B cell (primary cell): ENCODE measurements around the gene KIF22. TPM values are rescaled to one million over a fixed set of nuclear protein-coding genes. Genes with fewer than 3 reads are reported as not detected.
"Not testable (repeated sequence)": the region's sequence is repeated elsewhere in the genome, so short reads cannot be mapped to it uniquely, and the experiment has no call there.

Experiments used
- ATAC-seq: fragments of 200-7000 bp; cut with Tn5 transposase; one replicate; pipeline ENCODE4 v1.10.0; 2021; ENCODE audit warnings: low read depth, mild to moderate bottlenecking, moderate number of reproducible peaks, moderate library complexity
- CTCF ChIA-PET: fragments of 350-600 bp; sonication (Branson Sonifier 250); formaldehyde crosslinking; loops from one replicate; lab custom pipeline; 2021; ENCODE audit warnings: antibody characterized with exemption, inconsistent platforms; lab: Charles Lee
- POLR2A ChIA-PET: fragments of 350-600 bp; sonication (Branson Sonifier 250); formaldehyde crosslinking; loops from one replicate; lab custom pipeline; 2021; ENCODE audit warnings: antibody characterized with exemption; lab: Charles Lee
- DNase-seq: peaks from one replicate; pipeline ENCODE4 v3.0.0; 2013
- H2AFZ ChIP-seq: 2 replicates; pipeline ENCODE4 v1.6.1; 2012; ENCODE audit warnings: mild to moderate bottlenecking, low read depth, low read length; ENCODE audit not compliant: insufficient read depth, poor library complexity, severe bottlenecking
- H3K27ac ChIP-seq, 2 donors: 1 replicate in 1 of 2; 2 replicates in 1 of 2; pipeline ENCODE4 v1.5.1; 2012 to 2013; ENCODE audit warnings: low read length in 2 of 2, mild to moderate bottlenecking in 2 of 2, moderate library complexity in 1 of 2
- H3K27me3 ChIP-seq, 4 experiments: fragments of 200-600 bp in 1 of 4; sonication (generic) in 1 of 4; replicated peaks in 1 of 4; 1 replicate in 2 of 4; 2 replicates in 2 of 4; pipeline versions ENCODE4 v1.6.1 to v1.7.0; 2013 to 2016; ENCODE audit warnings: low read length in 3 of 4, mild to moderate bottlenecking in 2 of 4, mixed read lengths in 1 of 4, moderate library complexity in 1 of 4; ENCODE audit not compliant: insufficient read depth in 4 of 4, control insufficient read depth in 3 of 4; ENCODE audit errors: control extremely low read depth in 1 of 4
- H3K36me3 ChIP-seq, 2 experiments: replicated peaks in 1 of 2; 1 replicate in 1 of 2; 2 replicates in 1 of 2; pipeline versions ENCODE4 v1.6.1 to v1.7.1; 2013; ENCODE audit warnings: low read length in 1 of 2; ENCODE audit not compliant: insufficient read depth in 2 of 2, control insufficient read depth in 1 of 2; ENCODE audit errors: control extremely low read depth in 1 of 2, extremely low read depth in 1 of 2
- H3K4me1 ChIP-seq, 2 donors: fragments of 200-600 bp in 1 of 2; sonication (generic) in 1 of 2; 1 replicate in 1 of 2; 2 replicates in 1 of 2; pipeline versions ENCODE4 v1.5.1 to v1.6.1; 2013 to 2017; ENCODE audit warnings: low read length in 2 of 2; ENCODE audit not compliant: control insufficient read depth in 2 of 2, insufficient read depth in 2 of 2
- H3K4me2 ChIP-seq: replicated peaks from 2 replicates; pipeline ENCODE3; 2012; ENCODE audit warnings: mild to moderate bottlenecking, low read depth, low read length; ENCODE audit not compliant: poor library complexity, severe bottlenecking
- H3K4me3 ChIP-seq, 5 experiments: fragments of 200-600 bp in 1 of 5; sonication (generic) in 1 of 5; 1 replicate in 3 of 5; 2 replicates in 2 of 5; pipeline versions ENCODE4 v1.5.1 to v1.7.0; 2011 to 2016; ENCODE audit warnings: low read length in 4 of 5, mild to moderate bottlenecking in 4 of 5, low read depth in 2 of 5, control low read depth in 1 of 5, moderate library complexity in 1 of 5; ENCODE audit not compliant: insufficient read depth in 1 of 5; ENCODE audit errors: control extremely low read depth in 1 of 5, extremely low read depth in 1 of 5
- H3K79me2 ChIP-seq: fragments of 200-600 bp; sonication (generic); one replicate; pipeline ENCODE4 v1.6.0; 2016; ENCODE audit warnings: low read length; ENCODE audit not compliant: control insufficient read depth, insufficient read depth
- H3K9ac ChIP-seq: fragments of 200-600 bp; sonication (generic); 2 replicates; pipeline ENCODE4 v1.6.1; 2017; ENCODE audit warnings: mild to moderate bottlenecking, low read length, moderate library complexity
- H3K9me3 ChIP-seq, 3 donors: one replicate each; pipeline versions ENCODE4 v1.6.1 to v1.7.1; 2013; ENCODE audit warnings: low read length in 2 of 3; ENCODE audit not compliant: control insufficient read depth in 2 of 3, insufficient read depth in 1 of 3; ENCODE audit errors: control extremely low read depth in 1 of 3
- H4K20me1 ChIP-seq: 2 replicates; pipeline ENCODE4 v1.6.0; 2012; ENCODE audit warnings: mild to moderate bottlenecking, low read length; ENCODE audit not compliant: insufficient read depth, control insufficient read depth, poor library complexity, severe bottlenecking
- H3K27ac Mint-ChIP-seq: one replicate; pipeline ENCODE4 v1.8.0; 2021; ENCODE audit warnings: mixed read lengths
- H3K27me3 Mint-ChIP-seq: one replicate; pipeline ENCODE4 v1.8.0; 2021; ENCODE audit warnings: mixed read lengths
- H3K4me1 Mint-ChIP-seq: one replicate; pipeline ENCODE4 v1.8.0; 2021; ENCODE audit warnings: mixed read lengths
- H3K4me3 Mint-ChIP-seq: one replicate; pipeline ENCODE4 v1.8.0; 2021; ENCODE audit warnings: mixed read lengths
- H3K9me3 Mint-ChIP-seq: one replicate; pipeline ENCODE4 v1.8.0; 2022; ENCODE audit warnings: mixed read lengths; ENCODE audit not compliant: insufficient read depth
- EZH2 ChIP-seq: IDR thresholded peaks from 2 replicates; pipeline ENCODE4 v1.6.1; 2012; ENCODE audit warnings: borderline replicate concordance, low read depth, mild to moderate bottlenecking, moderate library complexity, low read length; ENCODE audit not compliant: insufficient read depth, poor library complexity, severe bottlenecking
- WGBS: methylation state at CpG from one replicate; pipeline ENCODE4 v1.1.5; 2013; ENCODE audit warnings: missing lambda C conversion rate; ENCODE audit not compliant: insufficient coverage; 5-methylcytosine and 5-hydroxymethylcytosine counted together
- intact Hi-C: fragments of 100-400 bp; cut with micrococcal nuclease; formaldehyde crosslinking; loops from one replicate; pipeline ENCODE4 v1.10.0; 2022
- polyA plus RNA-seq: library from polyadenylated mRNA; depleted of rRNA; stranded (reverse); fragments of >200 nt; gene quantifications from 2 replicates; pipeline ENCODE4 v1.2.3, GENCODE V29; 2012
- total RNA-seq, 2 donors: library from RNA; stranded (reverse); fragments of 120-200 nt in 1 of 2; gene quantifications; 1 replicate in 1 of 2; 2 replicates in 1 of 2; pipeline versions ENCODE4 v1.2.3 to v1.2.4, GENCODE V29; 2013 to 2022
- TF ChIP-seq, protein P1 (sequence below): fragments of 200-600 bp; IDR thresholded peaks from one replicate; pipeline ENCODE4 v1.8.0; 2022; ENCODE audit warnings: antibody characterized with exemption, mild to moderate bottlenecking

Gene KIF22
- total and polyA plus RNA-seq, 2 donors (not counting 1 experiment from before 2014, with no cell fraction given), result 53.9 to 57.2 TPM

GRCh38 chr16:29831490-29831889, 40.9 kb downstream of the KIF22 start:
- 100% methylated on average over 1 of the region's 2 CpGs for WGBS
- CTCF ChIA-PET, result no interaction called here
- Histone ChIP-seq H4K20me1 (peaks cover 51% of the 10 kb centered on the region), H3K27me3 (no peaks in the 10 kb centered on the region), H3K4me2 (no peak overlapping the region), H3K27ac (no peak overlapping the region), H3K4me1 (no peaks in the 10 kb centered on the region), H2AFZ (no peak overlapping the region), H3K9me3 (no peaks in the 10 kb centered on the region), H3K36me3 (peaks cover 3 to 49% of the 10 kb centered on the region in 2 experiments), H3K9ac (no peak overlapping the region), H3K4me3 (no peak overlapping the region), H3K79me2 (peaks cover 44% of the 10 kb centered on the region)
- H3K27ac Mint-ChIP-seq, result no peak overlapping the region
- ATAC-seq, result no peak
- no peaks in the 10 kb centered on the region for H3K9me3 Mint-ChIP-seq
- TF ChIP-seq, protein P1, sequence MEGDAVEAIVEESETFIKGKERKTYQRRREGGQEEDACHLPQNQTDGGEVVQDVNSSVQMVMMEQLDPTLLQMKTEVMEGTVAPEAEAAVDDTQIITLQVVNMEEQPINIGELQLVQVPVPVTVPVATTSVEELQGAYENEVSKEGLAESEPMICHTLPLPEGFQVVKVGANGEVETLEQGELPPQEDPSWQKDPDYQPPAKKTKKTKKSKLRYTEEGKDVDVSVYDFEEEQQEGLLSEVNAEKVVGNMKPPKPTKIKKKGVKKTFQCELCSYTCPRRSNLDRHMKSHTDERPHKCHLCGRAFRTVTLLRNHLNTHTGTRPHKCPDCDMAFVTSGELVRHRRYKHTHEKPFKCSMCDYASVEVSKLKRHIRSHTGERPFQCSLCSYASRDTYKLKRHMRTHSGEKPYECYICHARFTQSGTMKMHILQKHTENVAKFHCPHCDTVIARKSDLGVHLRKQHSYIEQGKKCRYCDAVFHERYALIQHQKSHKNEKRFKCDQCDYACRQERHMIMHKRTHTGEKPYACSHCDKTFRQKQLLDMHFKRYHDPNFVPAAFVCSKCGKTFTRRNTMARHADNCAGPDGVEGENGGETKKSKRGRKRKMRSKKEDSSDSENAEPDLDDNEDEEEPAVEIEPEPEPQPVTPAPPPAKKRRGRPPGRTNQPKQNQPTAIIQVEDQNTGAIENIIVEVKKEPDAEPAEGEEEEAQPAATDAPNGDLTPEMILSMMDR, result no peak
- no peak for TF ChIP-seq EZH2
- DNase-seq, result no peak
- H3K4me3 Mint-ChIP-seq, result no peak overlapping the region
- intact Hi-C loops, result no loop called here
- POLR2A ChIA-PET, result no interaction called here
- H3K4me1 Mint-ChIP-seq, result peaks cover 4% of the 10 kb centered on the region
- no peaks in the 10 kb centered on the region for H3K27me3 Mint-ChIP-seq

- H3K4me1 Mint-ChIP-seq, H3K4me3 Mint-ChIP-seq, H3K9ac ChIP-seq, DNase-seq, H3K4me2 ChIP-seq, H3K9me3 Mint-ChIP-seq, H3K9me3 ChIP-seq, intact Hi-C loops, H3K4me1 ChIP-seq, ATAC-seq, H3K27ac ChIP-seq, H3K27me3 Mint-ChIP-seq, H3K4me3 ChIP-seq, H3K27me3 ChIP-seq, H3K27ac Mint-ChIP-seq, H2AFZ ChIP-seq: not testable (repeated sequence)
- ChIA-PET POLR2A (interaction anchor here (0.7 kb wide), 1 partner anchor 26 kb away, joined by 5 read pairs; no protein-coding TSS in a partner anchor), CTCF (interaction anchor here (0.7 to 0.9 kb wide), 3 partner anchors 26 to 526 kb away, joined by 3 to 6 read pairs (median 3); no protein-coding TSS in a partner anchor)
- Histone ChIP-seq H4K20me1 (peaks cover 35% of the 10 kb centered on the region), H3K79me2 (peaks cover 27% of the 10 kb centered on the region), H3K36me3 (peaks cover 4 to 57% of the 10 kb centered on the region in 2 experiments)
- no CpG with 5 or more reads among the region's 4 CpGs for WGBS
These were observed 42.7 kb downstream of the KIF22 start for GRCh38 chr16:29833219-29833618.
